Activated B cell treated with CpG ODN at 0.5 μM for 24 hours (primary cell): Measurements from ENCODE around the gene CPEB4. TPM values are rescaled to one million over a fixed set of nuclear protein-coding genes. Genes with fewer than 3 reads are reported as not detected.

Source experiments
- ATAC-seq: fragments of 200-7000 bp; cut with Tn5 transposase; one replicate; pipeline ENCODE4 v1.10.0; 2021; ENCODE audit warnings: low read depth, mild to moderate bottlenecking, moderate library complexity
- CTCF ChIA-PET: fragments of 350-600 bp; sonication (Branson Sonifier 250); formaldehyde crosslinking; loops from one replicate; lab custom pipeline; 2021; ENCODE audit warnings: antibody characterized with exemption; lab: Charles Lee
- POLR2A ChIA-PET: fragments of 350-600 bp; sonication (Branson Sonifier 250); formaldehyde crosslinking; loops from one replicate; lab custom pipeline; 2021; ENCODE audit warnings: antibody characterized with exemption; lab: Charles Lee
- DNase-seq: peaks from one replicate; pipeline ENCODE4 v3.0.0; 2022
- H3K27ac Mint-ChIP-seq: one replicate; pipeline ENCODE4 v1.8.0; 2020; ENCODE audit warnings: mixed read lengths
- H3K27me3 Mint-ChIP-seq: one replicate; pipeline ENCODE4 v1.8.0; 2021; ENCODE audit warnings: mixed read lengths
- H3K36me3 Mint-ChIP-seq: one replicate; pipeline ENCODE4 v1.8.0; 2021; ENCODE audit warnings: low read depth, mixed read lengths
- H3K4me1 Mint-ChIP-seq: one replicate; pipeline ENCODE4 v1.8.0; 2021; ENCODE audit warnings: mixed read lengths
- H3K4me3 Mint-ChIP-seq: one replicate; pipeline ENCODE4 v1.8.0; 2020; ENCODE audit warnings: mild to moderate bottlenecking, mixed read lengths
- H3K9me3 Mint-ChIP-seq: one replicate; pipeline ENCODE4 v1.8.0; 2020; ENCODE audit warnings: mixed read lengths
- CTCF ChIP-seq: fragments of 200-600 bp; IDR thresholded peaks from one replicate; pipeline ENCODE4 v1.8.0; 2022; ENCODE audit warnings: antibody characterized with exemption, mild to moderate bottlenecking
- intact Hi-C: fragments of 100-400 bp; cut with micrococcal nuclease; formaldehyde crosslinking; loops from one replicate; pipeline ENCODE4 v1.15.1; 2024
- total RNA-seq: library from RNA; stranded (reverse); gene quantifications from 2 replicates; pipeline ENCODE4 v1.2.3, GENCODE V29; 2022

The CPEB4 gene
- total RNA-seq, 1 donor from 2014 or later: 30.0 TPM

- Mint-ChIP-seq H3K9me3 (peaks cover 3% of the 10 kb centered on the region), H3K27ac (no peak overlapping the region), H3K27me3 (peaks cover 4% of the 10 kb centered on the region), H3K36me3 (no peaks in the 10 kb centered on the region), H3K4me3 (no peak overlapping the region), H3K4me1 (peaks cover 12% of the 10 kb centered on the region)
- DNase-seq (no peak), ATAC-seq (no peak)
- TF ChIP-seq CTCF: no peak
- CTCF ChIA-PET: no interaction called here
- POLR2A ChIA-PET: no interaction called here
- intact Hi-C loops: loop anchor here (5.0 kb wide), 1 partner anchor 43 kb away; no protein-coding TSS in a partner anchor
Measured at GRCh38 chr5:173850659-173851058, 37.5 kb upstream of the CPEB4 start.

- ATAC-seq: no peak
- DNase-seq: no peak
- intact Hi-C loops: loop anchor here (5.0 kb wide), 1 partner anchor 44 kb away; no protein-coding TSS in a partner anchor
- H3K27ac Mint-ChIP-seq: no peak overlapping the region
- peaks cover 12% of the 10 kb centered on the region for H3K4me1 Mint-ChIP-seq
- ChIA-PET POLR2A (no interaction called here), CTCF (no interaction called here)
- H3K4me3 Mint-ChIP-seq: no peak overlapping the region
- H3K27me3 Mint-ChIP-seq: peaks cover 6% of the 10 kb centered on the region
- TF ChIP-seq CTCF: no peak
- peaks cover 3% of the 10 kb centered on the region for H3K9me3 Mint-ChIP-seq
- no peaks in the 10 kb centered on the region for H3K36me3 Mint-ChIP-seq
Measured at GRCh38 chr5:173851595-173852243, 36.4 kb upstream of the CPEB4 start.

GRCh38 chr5:173852790-173853359 is 35.3 kb upstream of the CPEB4 start:
- H3K4me3 Mint-ChIP-seq: no peak overlapping the region
- peaks cover 3% of the 10 kb centered on the region for H3K9me3 Mint-ChIP-seq
- ATAC-seq (no peak), DNase-seq (no peak)
- peaks cover 6% of the 10 kb centered on the region for H3K27me3 Mint-ChIP-seq
- no peak overlapping the region for H3K27ac Mint-ChIP-seq
- intact Hi-C loops: loop anchor here (5.0 kb wide), 1 partner anchor 46 kb away; no protein-coding TSS in a partner anchor
- H3K36me3 Mint-ChIP-seq: no peaks in the 10 kb centered on the region
- POLR2A ChIA-PET: no interaction called here
- TF ChIP-seq CTCF: no peak
- H3K4me1 Mint-ChIP-seq: peaks cover 10% of the 10 kb centered on the region
- CTCF ChIA-PET: no interaction called here

- ATAC-seq: no peak
Measured at GRCh38 chr5:173853370-173854131, 34.6 kb upstream of the CPEB4 start.

More at GRCh38 chr5:173853370-173854131, 34.6 kb upstream of the CPEB4 start:
- ChIA-PET CTCF (no interaction called here), POLR2A (no interaction called here)
- no peak overlapping the region for H3K27ac Mint-ChIP-seq
- intact Hi-C loops: loop anchor here (5.0 kb wide), 1 partner anchor 46 kb away; no protein-coding TSS in a partner anchor
- H3K4me1 Mint-ChIP-seq: peaks cover 7% of the 10 kb centered on the region
- H3K4me3 Mint-ChIP-seq: no peak overlapping the region
- peaks cover 6% of the 10 kb centered on the region for H3K27me3 Mint-ChIP-seq
- TF ChIP-seq CTCF: no peak
- H3K9me3 Mint-ChIP-seq: peaks cover 3% of the 10 kb centered on the region
- DNase-seq: no peak
- H3K36me3 Mint-ChIP-seq: no peaks in the 10 kb centered on the region
